Measurements from ENCODE around the gene NOP53. TPM values are rescaled to one million over a fixed set of nuclear protein-coding genes. Genes with fewer than 3 reads are reported as not detected.

Gene NOP53
- total RNA-seq, 1 donor from 2014 or later = 290 TPM

DNA sequence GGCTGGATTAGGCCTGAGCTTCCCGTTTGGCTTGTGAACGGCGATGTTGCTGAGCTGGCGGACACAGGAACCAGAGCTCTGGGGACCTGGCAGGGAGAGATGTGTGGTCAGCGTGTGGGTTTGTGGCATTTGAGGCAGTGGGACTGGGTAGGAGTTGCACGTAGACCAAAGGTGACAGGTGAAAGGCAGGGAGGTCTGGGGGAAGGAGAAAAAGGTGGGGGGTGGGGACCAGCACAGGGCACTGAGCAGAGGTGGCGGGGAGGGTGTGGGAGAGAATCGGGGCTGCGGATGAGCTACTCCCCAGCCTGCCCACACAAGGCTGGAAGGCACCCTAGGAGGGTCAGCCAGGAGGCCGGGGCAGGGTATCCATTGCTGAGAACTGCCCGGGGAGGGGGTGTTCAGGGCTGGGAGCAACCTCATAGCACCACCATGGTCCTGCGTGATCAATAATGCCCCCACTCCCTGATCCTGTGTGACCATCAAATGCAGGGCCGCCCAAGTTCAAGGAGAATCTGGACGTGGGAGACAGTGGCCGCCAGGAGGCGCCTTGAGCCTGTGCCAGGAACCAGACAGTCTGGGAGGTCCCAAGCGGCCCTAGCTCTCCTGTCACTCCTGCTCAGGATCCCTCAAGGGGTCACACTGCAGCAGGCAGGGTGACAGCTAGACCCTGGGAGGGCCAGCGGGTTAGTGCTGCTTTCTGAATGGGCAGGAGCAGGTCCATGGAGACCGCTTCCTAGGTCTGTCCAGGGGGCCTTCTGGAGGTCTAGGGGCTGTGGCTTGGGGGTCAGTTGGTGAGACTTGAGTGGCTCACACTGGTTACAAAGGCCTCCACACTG, 20.4 kb downstream of the NOP53 start:
- Mint-ChIP-seq H3K36me3 (no peaks in the 10 kb centered on the region), H3K27me3 (ENCODE audit: low read depth) (no peaks in the 10 kb centered on the region), H3K9me3 (no peaks in the 10 kb centered on the region), H3K27ac (no peak overlapping the region), H3K4me1 (peaks cover 8% of the 10 kb centered on the region), H3K4me3 (no peak overlapping the region)
- TF ChIP-seq, protein P1, sequence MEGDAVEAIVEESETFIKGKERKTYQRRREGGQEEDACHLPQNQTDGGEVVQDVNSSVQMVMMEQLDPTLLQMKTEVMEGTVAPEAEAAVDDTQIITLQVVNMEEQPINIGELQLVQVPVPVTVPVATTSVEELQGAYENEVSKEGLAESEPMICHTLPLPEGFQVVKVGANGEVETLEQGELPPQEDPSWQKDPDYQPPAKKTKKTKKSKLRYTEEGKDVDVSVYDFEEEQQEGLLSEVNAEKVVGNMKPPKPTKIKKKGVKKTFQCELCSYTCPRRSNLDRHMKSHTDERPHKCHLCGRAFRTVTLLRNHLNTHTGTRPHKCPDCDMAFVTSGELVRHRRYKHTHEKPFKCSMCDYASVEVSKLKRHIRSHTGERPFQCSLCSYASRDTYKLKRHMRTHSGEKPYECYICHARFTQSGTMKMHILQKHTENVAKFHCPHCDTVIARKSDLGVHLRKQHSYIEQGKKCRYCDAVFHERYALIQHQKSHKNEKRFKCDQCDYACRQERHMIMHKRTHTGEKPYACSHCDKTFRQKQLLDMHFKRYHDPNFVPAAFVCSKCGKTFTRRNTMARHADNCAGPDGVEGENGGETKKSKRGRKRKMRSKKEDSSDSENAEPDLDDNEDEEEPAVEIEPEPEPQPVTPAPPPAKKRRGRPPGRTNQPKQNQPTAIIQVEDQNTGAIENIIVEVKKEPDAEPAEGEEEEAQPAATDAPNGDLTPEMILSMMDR (IDR thresholded peaks at IDR 0.05; ENCODE audit: unreplicated experiment) = peak; percentile 63
- peak in 1 of 2 experiments; percentile 74 for DNase-seq (ENCODE audit: low spot score in 2 of 2, unreplicated experiment in 2 of 2)

DNA sequence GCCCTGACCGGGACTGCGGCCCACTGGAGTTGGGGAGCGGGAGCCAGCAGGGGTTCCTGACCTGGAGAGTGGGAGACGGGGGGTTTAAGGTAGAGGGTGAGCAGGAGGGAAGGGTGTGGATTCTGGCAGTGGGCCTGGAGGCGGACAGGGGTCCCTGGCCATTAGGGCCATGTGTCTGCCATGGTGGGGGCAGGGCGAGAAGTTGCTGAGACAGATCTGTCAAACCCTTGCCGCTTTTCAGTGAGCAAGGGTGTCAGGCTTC, 20.9 kb downstream of the NOP53 start:
- peaks cover 8% of the 10 kb centered on the region for H3K4me1 Mint-ChIP-seq

DNA sequence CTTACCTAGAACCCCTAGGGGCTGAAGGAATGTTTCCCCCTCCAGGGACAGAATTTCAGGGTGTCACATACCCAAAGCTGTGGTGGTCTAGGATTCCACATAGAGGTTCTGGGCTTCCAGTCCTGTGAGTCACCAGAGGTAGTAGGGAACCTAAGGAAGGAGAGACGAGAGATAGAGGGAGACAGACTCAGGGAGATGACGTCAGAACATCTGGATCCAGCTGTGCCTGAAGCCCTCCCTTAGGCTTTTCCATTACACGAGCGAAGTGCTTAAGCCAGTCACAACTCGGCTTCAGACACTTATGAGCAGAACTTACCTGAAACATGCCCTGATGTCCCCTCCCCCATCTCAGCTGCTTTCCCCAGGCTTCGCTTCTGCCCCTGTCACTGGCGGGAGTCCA, 21.3 kb downstream of the NOP53 start:
- no peak for DNase-seq (ENCODE audit: low spot score in 2 of 2, unreplicated experiment in 2 of 2)
- Mint-ChIP-seq H3K27me3 (ENCODE audit: low read depth) (no peaks in the 10 kb centered on the region), H3K36me3 (no peaks in the 10 kb centered on the region), H3K27ac (no peak overlapping the region), H3K9me3 (no peaks in the 10 kb centered on the region), H3K4me3 (no peak overlapping the region), H3K4me1 (peaks cover 8% of the 10 kb centered on the region)
- TF ChIP-seq, protein P1 (IDR thresholded peaks at IDR 0.05; ENCODE audit: unreplicated experiment) = no peak

More for the DNA sequence above, 20.9 kb downstream of the NOP53 start:
- Mint-ChIP-seq H3K4me3 (no peak overlapping the region), H3K27ac (no peak overlapping the region), H3K9me3 (no peaks in the 10 kb centered on the region), H3K27me3 (ENCODE audit: low read depth) (no peaks in the 10 kb centered on the region), H3K36me3 (no peaks in the 10 kb centered on the region)
- DNase-seq (ENCODE audit: low spot score in 2 of 2, unreplicated experiment in 2 of 2) = no peak
- TF ChIP-seq, protein P1 (IDR thresholded peaks at IDR 0.05; ENCODE audit: unreplicated experiment) = no peak

DNA sequence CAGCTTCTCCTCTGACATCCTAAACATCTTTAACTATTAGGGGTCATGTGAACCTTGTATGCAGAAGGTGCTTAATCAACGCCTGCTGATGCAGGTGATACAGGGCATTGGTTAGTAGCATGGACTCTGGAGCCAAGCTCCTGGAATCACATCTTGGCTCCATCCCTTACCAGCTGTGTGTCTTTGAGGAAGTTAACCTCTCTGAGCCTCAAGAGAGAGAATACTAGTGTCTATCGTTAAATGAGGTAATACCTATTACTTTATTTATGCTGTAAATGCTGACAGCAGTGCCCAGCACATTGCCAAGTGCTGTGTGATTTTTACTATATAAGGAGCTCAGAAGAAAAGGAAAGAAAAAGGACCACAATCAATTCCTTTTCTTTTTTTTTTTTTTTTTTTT, 22.0 kb downstream of the NOP53 start:
- Mint-ChIP-seq H3K4me3 (no peak overlapping the region), H3K36me3 (no peaks in the 10 kb centered on the region), H3K9me3 (no peaks in the 10 kb centered on the region), H3K4me1 (peaks cover 8% of the 10 kb centered on the region), H3K27me3 (ENCODE audit: low read depth) (no peaks in the 10 kb centered on the region), H3K27ac (no peak overlapping the region)
- no peak for DNase-seq (ENCODE audit: low spot score in 2 of 2, unreplicated experiment in 2 of 2)
- TF ChIP-seq, protein P1 (IDR thresholded peaks at IDR 0.05; ENCODE audit: unreplicated experiment) = no peak

DNA sequence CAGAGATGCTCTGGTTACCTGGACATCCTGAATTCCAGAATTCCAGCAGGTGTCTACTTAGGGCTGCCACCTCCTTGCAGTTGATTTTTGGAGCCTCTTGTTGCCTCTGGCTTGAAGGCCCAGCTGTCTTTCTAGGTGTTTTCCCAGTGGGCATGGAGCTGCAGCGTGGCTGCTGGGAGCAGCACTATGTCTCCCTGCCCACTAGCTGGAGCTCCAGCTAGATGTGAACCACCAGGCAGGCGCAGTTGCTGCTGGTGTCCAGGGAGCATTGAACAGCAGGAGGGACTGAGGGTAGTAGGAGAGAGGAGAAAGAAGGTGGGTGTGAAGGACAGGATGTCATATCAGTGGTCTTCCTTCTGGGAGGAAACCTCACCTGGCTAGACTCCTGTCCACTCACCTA, 23.3 kb downstream of the NOP53 start:
- H3K27me3 Mint-ChIP-seq (ENCODE audit: low read depth) = no peaks in the 10 kb centered on the region
- no peak overlapping the region for H3K27ac Mint-ChIP-seq
- peaks cover 8% of the 10 kb centered on the region for H3K4me1 Mint-ChIP-seq
- no peaks in the 10 kb centered on the region for H3K36me3 Mint-ChIP-seq
- TF ChIP-seq, protein P1 (IDR thresholded peaks at IDR 0.05; ENCODE audit: unreplicated experiment) = no peak
- H3K9me3 Mint-ChIP-seq = no peaks in the 10 kb centered on the region
- no peak for DNase-seq (ENCODE audit: low spot score in 2 of 2, unreplicated experiment in 2 of 2)
- no peak overlapping the region for H3K4me3 Mint-ChIP-seq

Data from mesothelial cell of epicardium (in vitro differentiated cells).